Vagina (tissue), 2 donors: ENCODE results near the gene ODAD3.

Source experiments
- CTCF ChIP-seq, 3 experiments: fragments of 450-650 bp in 2 of 3; fragments of 200-600 bp in 1 of 3; sonication (generic) in 1 of 3; IDR thresholded peaks; one replicate each; pipeline ENCODE4 v1.5.1; 2017 to 2019; ENCODE audit warnings: antibody characterized with exemption in 3 of 3, mild to moderate bottlenecking in 2 of 3, moderate library complexity in 2 of 3
- POLR2A ChIP-seq, 2 donors: fragments of 450-650 bp; IDR thresholded peaks; one replicate each; pipeline ENCODE4 v1.6.1; 2017; ENCODE audit warnings: antibody characterized with exemption in 2 of 2, mild to moderate bottlenecking in 2 of 2, moderate library complexity in 2 of 2
- POLR2AphosphoS5 ChIP-seq, 2 donors: sonication (generic); formaldehyde crosslinking; IDR thresholded peaks; one replicate each; pipeline ENCODE4 v1.9.0; 2017; ENCODE audit warnings: antibody characterized with exemption in 2 of 2, mild to moderate bottlenecking in 2 of 2, low read depth in 1 of 2; ENCODE audit not compliant: insufficient read depth in 1 of 2

DNA sequence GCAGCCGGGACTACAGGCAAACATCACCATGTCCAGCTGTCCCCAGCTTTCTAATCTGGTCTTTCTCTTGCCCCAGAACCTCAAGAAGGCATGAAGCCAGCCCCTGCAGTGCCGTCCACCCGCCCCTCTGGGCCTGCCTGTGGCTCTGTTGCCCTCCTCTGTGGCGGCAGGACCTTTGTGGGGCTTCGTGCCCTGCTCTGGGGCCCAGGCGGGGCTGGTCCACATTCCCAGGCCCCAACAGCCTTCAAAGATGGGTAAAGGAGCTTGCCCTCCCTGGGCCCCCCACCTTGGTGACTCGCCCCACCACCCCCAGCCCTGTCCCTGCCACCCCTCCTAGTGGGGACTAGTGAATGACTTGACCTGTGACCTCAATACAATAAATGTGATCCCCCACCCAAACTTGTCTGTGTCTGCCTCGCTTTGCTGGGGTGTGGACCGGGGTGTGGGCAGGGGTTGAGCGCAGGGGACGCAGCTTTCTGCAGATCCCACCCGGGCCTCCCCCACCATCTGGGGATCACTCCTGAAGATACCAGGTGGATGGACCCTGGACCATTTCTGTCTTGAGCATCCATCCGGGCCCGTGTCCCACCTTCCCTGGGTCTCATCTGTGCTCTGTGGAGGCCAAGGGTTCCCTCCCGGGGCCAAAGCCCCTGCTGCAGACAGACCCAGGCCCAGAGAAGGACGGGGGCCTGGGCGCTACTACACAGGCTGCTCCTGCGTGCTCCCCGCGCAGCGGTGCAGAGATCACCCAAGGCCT is 15.8 kb upstream of the ODAD3 start:
- TF ChIP-seq CTCF (IDR thresholded peaks at IDR 0.05), result no peak
- TF ChIP-seq POLR2AphosphoS5 (IDR thresholded peaks at IDR 0.05; ENCODE audit: insufficient read depth in 1 of 2, low read depth in 1 of 2), result no peak
- TF ChIP-seq POLR2A (IDR thresholded peaks at IDR 0.05), result no peak
